Colonic mucosa (tissue), 4 donors: ENCODE measurements around the gene ARID5B. TPM values are rescaled to one million over a fixed set of nuclear protein-coding genes. Genes with fewer than 3 reads are reported as not detected.

Experiments used
- DNase-seq: peaks from one replicate; pipeline ENCODE4 v3.0.0-alpha.2; 2020
- H3K27ac ChIP-seq: fragments of 200-600 bp; one replicate; pipeline ENCODE4 v1.8.0; 2021
- H3K27me3 ChIP-seq: fragments of 200-600 bp; one replicate; pipeline ENCODE4 v1.8.0; 2021
- H3K36me3 ChIP-seq: fragments of 200-600 bp; one replicate; pipeline ENCODE4 v1.8.0; 2021
- H3K4me1 ChIP-seq: fragments of 200-600 bp; one replicate; pipeline ENCODE4 v1.8.0; 2021; ENCODE audit warnings: mild to moderate bottlenecking
- H3K4me3 ChIP-seq: fragments of 200-600 bp; one replicate; pipeline ENCODE4 v1.8.0; 2021
- H3K9ac ChIP-seq, 2 donors: one replicate each; pipeline ENCODE4 v1.7.0; 2013; ENCODE audit warnings: control low read depth in 2 of 2, low read depth in 2 of 2, low read length in 2 of 2
- H3K9me3 ChIP-seq: fragments of 200-600 bp; one replicate; pipeline ENCODE4 v1.8.0; 2021
- CTCF ChIP-seq: fragments of 200-600 bp; IDR thresholded peaks from one replicate; pipeline ENCODE4 v1.8.0; 2022; ENCODE audit warnings: antibody characterized with exemption, mild to moderate bottlenecking
- intact Hi-C: fragments of 100-400 bp; cut with DNase I; formaldehyde crosslinking; loops from one replicate; pipeline ENCODE4 v1.14.1; 2022
- total RNA-seq, 2 donors: library from RNA; stranded (reverse); fragmentation: NEBNext Ultra II Directional in 1 of 2; extraction: Animal tissue kit (Norgen Biotek cat#: 25700) in 1 of 2; gene quantifications; one replicate each; pipeline ENCODE4 v1.2.1, GENCODE V29; 2021
- donor health status: healthy.
- donor health status: DM: no; HTN: no; CAD: no.
- donor health status: DM: no; HTN: no; CAD: no.

ARID5B gene
- total RNA-seq, 2 donors from 2014 or later: 18.8 to 27.2 TPM

- H3K36me3 ChIP-seq: no peaks in the 10 kb centered on the region
- intact Hi-C loops: no loop called here
- no peaks in the 10 kb centered on the region for H3K9me3 ChIP-seq
- H3K27ac ChIP-seq: no peak overlapping the region
- H3K27me3 ChIP-seq: no peaks in the 10 kb centered on the region
- TF ChIP-seq CTCF: no peak
- H3K4me1 ChIP-seq: no peaks in the 10 kb centered on the region
- no peak overlapping the region for H3K4me3 ChIP-seq
- peak; percentile 17 for DNase-seq
- no peak overlapping the region for H3K9ac ChIP-seq
Measured at GRCh38 chr10:62098278-62099121, 197.0 kb downstream of the ARID5B start.

- no peak overlapping the region for H3K4me3 ChIP-seq
- H3K27ac ChIP-seq: no peak overlapping the region
- no peaks in the 10 kb centered on the region for H3K27me3 ChIP-seq
- H3K4me1 ChIP-seq: no peaks in the 10 kb centered on the region
- no peak overlapping the region for H3K9ac ChIP-seq
- TF ChIP-seq CTCF: no peak
- no peaks in the 10 kb centered on the region for H3K9me3 ChIP-seq
- intact Hi-C loops: no loop called here
- H3K36me3 ChIP-seq: no peaks in the 10 kb centered on the region
- DNase-seq: no peak
Measured at GRCh38 chr10:62099299-62099698, 197.8 kb downstream of the ARID5B start.

- intact Hi-C loops: no loop called here
Measured at GRCh38 chr10:62103857-62104256, 202.4 kb downstream of the ARID5B start.

GRCh38 chr10:62106929-62107519 is 205.5 kb downstream of the ARID5B start:
- no peaks in the 10 kb centered on the region for H3K9me3 ChIP-seq
- H3K4me3 ChIP-seq: no peak overlapping the region
- H3K36me3 ChIP-seq: no peaks in the 10 kb centered on the region
- no peak overlapping the region for H3K27ac ChIP-seq
- intact Hi-C loops: no loop called here
- TF ChIP-seq CTCF: no peak
- H3K27me3 ChIP-seq: no peaks in the 10 kb centered on the region
- H3K4me1 ChIP-seq: no peaks in the 10 kb centered on the region
- DNase-seq: no peak
- no peak overlapping the region for H3K9ac ChIP-seq

More at GRCh38 chr10:62103857-62104256, 202.4 kb downstream of the ARID5B start:
- Histone ChIP-seq H3K9ac (no peak overlapping the region), H3K9me3 (no peaks in the 10 kb centered on the region), H3K27me3 (no peaks in the 10 kb centered on the region), H3K4me3 (no peak overlapping the region), H3K4me1 (no peaks in the 10 kb centered on the region), H3K27ac (no peak overlapping the region), H3K36me3 (no peaks in the 10 kb centered on the region)
- DNase-seq: no peak
- TF ChIP-seq CTCF: no peak

- H3K36me3 ChIP-seq: no peaks in the 10 kb centered on the region
- no peak for TF ChIP-seq CTCF
- no peak overlapping the region for H3K27ac ChIP-seq
- intact Hi-C loops: no loop called here
- H3K9me3 ChIP-seq: no peaks in the 10 kb centered on the region
- no peaks in the 10 kb centered on the region for H3K27me3 ChIP-seq
- no peak overlapping the region for H3K9ac ChIP-seq
- no peak for DNase-seq
- H3K4me1 ChIP-seq: no peaks in the 10 kb centered on the region
- H3K4me3 ChIP-seq: no peak overlapping the region
Measured at GRCh38 chr10:62108759-62109586, 207.5 kb downstream of the ARID5B start.
